DMS79 treated with DMSO at 0.1 percent for 48 hours (cell line): Measurements from ENCODE around the gene SCFD1.
"Not testable (repeated sequence)": the region's sequence is repeated elsewhere in the genome, so short reads cannot be mapped to it uniquely, and the experiment has no call there.

Source experiments
- DNase-seq: peaks from one replicate; lab custom pipeline; 2025; lab: John Stamatoyannopoulos, UW

The SCFD1 gene

GRCh38 chr14:30669594-30669993 lies 47.5 kb downstream of the SCFD1 start:
- DNase-seq, result no peak

- no peak for DNase-seq
Measured at GRCh38 chr14:30673071-30673470, 51.0 kb downstream of the SCFD1 start.

GRCh38 chr14:30678926-30679431 lies 56.9 kb downstream of the SCFD1 start:
- DNase-seq, result no peak

- no peak for DNase-seq
Measured at GRCh38 chr14:30680036-30680435, 57.9 kb downstream of the SCFD1 start.

- DNase-seq, result not testable (repeated sequence)
Measured at GRCh38 chr14:30680776-30681175, 58.7 kb downstream of the SCFD1 start.

GRCh38 chr14:30681752-30682355 lies 59.7 kb downstream of the SCFD1 start:
- DNase-seq, result no peak

- not testable (repeated sequence) for DNase-seq
Measured at GRCh38 chr14:30690487-30691355, 68.6 kb downstream of the SCFD1 start.

GRCh38 chr14:30691751-30692398 lies 69.8 kb downstream of the SCFD1 start:
- no peak for DNase-seq

- no peak for DNase-seq
Measured at GRCh38 chr14:30692669-30693068, 70.5 kb downstream of the SCFD1 start.

GRCh38 chr14:30698463-30698862 lies 76.3 kb downstream of the SCFD1 start:
- DNase-seq, result no peak

GRCh38 chr14:30706704-30707103 lies 84.6 kb downstream of the SCFD1 start:
- DNase-seq, result no peak

GRCh38 chr14:30708157-30708556 lies 86.0 kb downstream of the SCFD1 start:
- DNase-seq, result no peak

GRCh38 chr14:30709201-30709600 lies 87.1 kb downstream of the SCFD1 start:
- DNase-seq, result no peak

GRCh38 chr14:30710876-30711275 lies 88.8 kb downstream of the SCFD1 start:
- DNase-seq, result no peak

- no peak for DNase-seq
Measured at GRCh38 chr14:30719137-30719536, 97.0 kb downstream of the SCFD1 start.

GRCh38 chr14:30725763-30726162 lies 103.6 kb downstream of the SCFD1 start:
- no peak for DNase-seq

GRCh38 chr14:30728471-30728870 lies 106.4 kb downstream of the SCFD1 start:
- no peak for DNase-seq

GRCh38 chr14:30737916-30738315 lies 115.8 kb downstream of the SCFD1 start:
- no peak for DNase-seq

GRCh38 chr14:30738978-30739377 lies 116.9 kb downstream of the SCFD1 start:
- no peak for DNase-seq

GRCh38 chr14:30748343-30748742 lies 126.2 kb downstream of the SCFD1 start:
- DNase-seq, result no peak

GRCh38 chr14:30751646-30752416 lies 129.7 kb downstream of the SCFD1 start:
- DNase-seq, result no peak

- no peak for DNase-seq
Measured at GRCh38 chr14:30753452-30753851, 131.3 kb downstream of the SCFD1 start.
